HG02642 (cell line): Measurements from ENCODE around the gene KIF21B.

Experiments
- ATAC-seq: cut with Tn5 transposase; IDR thresholded peaks from one replicate; pipeline ENCODE4 v1.9.1; 2021; ENCODE audit warnings: mild to moderate bottlenecking; ENCODE audit not compliant: unreplicated experiment, poor library complexity

KIF21B gene

DNA sequence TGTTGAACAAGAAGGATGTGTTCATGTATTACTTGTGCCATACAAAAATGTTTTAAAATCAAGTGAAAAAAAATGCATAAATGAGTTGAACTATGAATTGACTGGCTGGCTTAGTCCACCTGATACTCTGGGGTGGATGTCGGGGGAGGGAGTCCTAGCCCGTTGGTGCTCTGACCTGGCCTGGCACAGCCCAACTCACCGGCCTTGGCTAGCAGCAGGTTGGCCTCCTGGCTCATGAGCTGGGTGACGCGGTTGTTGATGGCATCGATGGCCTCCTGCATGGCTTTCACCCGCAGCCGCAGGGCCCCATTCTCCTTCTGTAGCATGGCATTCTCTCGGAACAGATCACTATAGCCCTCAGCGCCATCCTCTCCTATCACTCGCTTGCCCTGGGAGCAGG is 21.6 kb downstream of the KIF21B start:
- no peak for ATAC-seq

- ATAC-seq, result no peak
These were observed 23.1 kb downstream of the KIF21B start for GRCh38 chr1:201000391-201000790.

DNA sequence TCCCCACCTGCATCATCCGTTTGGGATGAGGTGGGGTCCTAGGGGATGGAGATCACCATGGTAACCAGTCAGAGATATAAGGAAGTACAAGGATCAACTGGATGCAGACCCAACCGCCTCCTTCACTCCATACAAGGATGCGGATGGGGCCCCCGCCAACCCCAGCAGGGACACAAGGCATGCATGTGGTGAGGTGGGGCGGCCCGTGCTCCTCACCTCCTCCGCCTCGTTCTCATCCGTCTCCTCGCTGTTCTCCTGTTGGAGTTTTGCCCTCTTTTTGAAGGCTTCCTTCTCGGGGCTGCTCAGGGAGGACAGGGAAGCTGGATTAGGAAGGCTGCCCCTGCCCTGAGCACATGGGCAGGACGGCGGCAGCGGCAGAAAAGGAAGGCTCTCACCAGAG is 23.8 kb downstream of the KIF21B start:
- no peak for ATAC-seq

GRCh38 chr1:200998323-200998722 is 25.2 kb downstream of the KIF21B start:
- no peak for ATAC-seq

GRCh38 chr1:200992382-200993048 is 31.0 kb downstream of the KIF21B start:
- ATAC-seq, result no peak

- no peak for ATAC-seq
These were observed 32.4 kb downstream of the KIF21B start for GRCh38 chr1:200991097-200991614.

GRCh38 chr1:200990114-200990513 is 33.4 kb downstream of the KIF21B start:
- ATAC-seq, result no peak

DNA sequence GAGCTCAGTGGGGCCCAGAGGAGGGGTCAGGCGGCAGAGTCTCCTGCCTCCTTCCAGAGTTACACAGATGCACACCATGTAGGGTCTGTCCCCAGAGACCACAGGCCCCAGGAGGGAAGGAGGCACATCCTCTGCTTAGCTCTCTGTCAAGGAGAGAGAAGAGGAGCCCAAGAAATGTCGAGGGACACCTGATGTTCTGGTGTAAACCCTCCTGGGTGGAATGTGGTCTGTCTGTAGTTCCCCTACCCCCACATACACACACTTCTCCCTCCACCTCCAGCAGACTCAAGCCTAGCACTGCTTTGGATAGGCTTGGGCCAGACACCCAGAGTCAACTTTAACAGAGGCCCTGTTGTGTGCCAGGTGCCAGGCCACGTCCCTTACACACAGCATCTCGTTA is 34.2 kb downstream of the KIF21B start:
- ATAC-seq, result no peak

- no peak for ATAC-seq
These were observed 34.8 kb downstream of the KIF21B start for GRCh38 chr1:200988693-200989092.

DNA sequence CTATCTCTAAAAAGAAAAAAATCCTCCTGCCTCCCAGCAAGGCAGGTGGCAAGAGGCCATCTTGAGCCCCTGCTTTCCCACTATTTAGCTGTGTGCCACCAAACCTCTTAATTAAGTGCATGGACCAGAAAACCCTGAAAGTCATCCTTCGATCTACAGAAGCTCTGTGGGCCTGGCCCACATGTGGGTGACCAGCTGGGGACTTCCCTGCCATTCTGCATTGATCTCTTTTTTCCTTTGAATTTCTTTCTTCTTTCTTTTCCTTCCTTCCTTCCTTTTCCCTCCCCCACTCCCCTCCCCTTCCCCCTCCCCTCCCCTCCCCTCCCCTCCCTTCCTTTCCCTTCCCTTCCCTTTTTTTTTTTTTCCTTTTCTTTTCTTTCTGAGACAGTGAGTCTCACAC is 38.0 kb downstream of the KIF21B start:
- ATAC-seq, result no peak

GRCh38 chr1:200983035-200983561 is 40.4 kb downstream of the KIF21B start:
- no peak for ATAC-seq

DNA sequence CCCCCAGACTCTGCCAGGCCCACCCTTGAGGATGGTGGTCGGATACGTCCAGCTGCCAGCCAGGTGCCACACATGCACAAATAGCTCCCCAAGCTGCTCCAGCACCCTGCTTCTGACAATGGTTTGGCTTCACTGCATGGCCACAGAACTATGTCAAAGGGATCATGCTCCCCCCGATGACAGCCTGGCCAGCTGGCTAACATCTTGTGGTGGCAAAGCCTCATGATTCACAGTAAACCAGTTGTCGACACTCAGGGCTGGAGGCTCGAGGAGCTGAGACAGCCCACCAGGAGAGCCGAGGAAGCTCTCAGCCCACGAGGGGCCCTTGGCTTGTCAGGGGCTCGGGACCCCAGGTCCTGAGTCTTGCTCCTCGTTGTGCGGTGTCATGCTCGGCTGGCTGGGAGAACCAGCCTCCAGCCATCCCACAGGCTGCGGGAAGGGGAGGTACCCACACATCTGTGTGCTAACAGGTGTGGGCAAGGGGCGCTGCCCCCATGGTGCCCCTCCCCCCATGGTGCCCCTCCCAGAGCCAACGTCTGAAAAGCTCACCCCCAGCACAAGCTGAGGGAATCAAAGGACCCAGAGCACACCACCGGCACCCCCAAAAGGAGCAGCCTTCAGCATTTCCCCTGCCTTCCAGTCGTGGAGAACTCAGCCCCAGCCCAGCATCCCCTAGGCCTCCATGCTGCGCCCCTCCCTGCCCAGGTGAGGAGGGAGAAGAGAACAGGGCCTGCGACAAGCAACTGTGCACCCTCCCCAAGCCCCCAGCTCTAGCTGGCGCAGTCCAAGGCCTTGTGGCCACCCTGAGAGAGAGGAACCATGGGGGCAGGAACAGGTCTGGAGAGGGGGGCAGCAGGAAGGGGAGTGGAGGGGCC is 41.2 kb downstream of the KIF21B start:
- ATAC-seq, result no peak

DNA sequence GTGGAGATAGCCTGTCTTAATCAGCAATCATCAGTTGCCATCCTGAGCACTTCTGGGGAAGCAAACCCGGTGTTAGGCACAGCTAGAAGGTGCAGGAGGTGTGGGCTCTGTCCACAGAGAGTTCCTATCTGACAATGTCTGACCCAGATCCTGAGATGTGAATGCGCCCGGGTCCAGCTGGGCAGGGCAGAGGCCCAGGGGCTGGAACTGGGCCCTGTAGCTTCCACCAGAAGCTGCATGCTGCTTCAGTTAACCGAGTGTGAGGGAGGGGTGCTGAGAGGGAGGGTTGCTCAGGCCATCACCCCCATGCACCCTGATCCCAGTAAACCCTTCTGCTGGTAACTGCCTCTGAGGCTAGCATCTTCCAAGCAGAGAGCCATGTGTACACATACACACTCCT is 42.2 kb downstream of the KIF21B start:
- no peak for ATAC-seq

GRCh38 chr1:200980873-200981272 is 42.6 kb downstream of the KIF21B start:
- ATAC-seq, result no peak

- ATAC-seq, result no peak
These were observed 43.1 kb downstream of the KIF21B start for GRCh38 chr1:200980452-200980772.

DNA sequence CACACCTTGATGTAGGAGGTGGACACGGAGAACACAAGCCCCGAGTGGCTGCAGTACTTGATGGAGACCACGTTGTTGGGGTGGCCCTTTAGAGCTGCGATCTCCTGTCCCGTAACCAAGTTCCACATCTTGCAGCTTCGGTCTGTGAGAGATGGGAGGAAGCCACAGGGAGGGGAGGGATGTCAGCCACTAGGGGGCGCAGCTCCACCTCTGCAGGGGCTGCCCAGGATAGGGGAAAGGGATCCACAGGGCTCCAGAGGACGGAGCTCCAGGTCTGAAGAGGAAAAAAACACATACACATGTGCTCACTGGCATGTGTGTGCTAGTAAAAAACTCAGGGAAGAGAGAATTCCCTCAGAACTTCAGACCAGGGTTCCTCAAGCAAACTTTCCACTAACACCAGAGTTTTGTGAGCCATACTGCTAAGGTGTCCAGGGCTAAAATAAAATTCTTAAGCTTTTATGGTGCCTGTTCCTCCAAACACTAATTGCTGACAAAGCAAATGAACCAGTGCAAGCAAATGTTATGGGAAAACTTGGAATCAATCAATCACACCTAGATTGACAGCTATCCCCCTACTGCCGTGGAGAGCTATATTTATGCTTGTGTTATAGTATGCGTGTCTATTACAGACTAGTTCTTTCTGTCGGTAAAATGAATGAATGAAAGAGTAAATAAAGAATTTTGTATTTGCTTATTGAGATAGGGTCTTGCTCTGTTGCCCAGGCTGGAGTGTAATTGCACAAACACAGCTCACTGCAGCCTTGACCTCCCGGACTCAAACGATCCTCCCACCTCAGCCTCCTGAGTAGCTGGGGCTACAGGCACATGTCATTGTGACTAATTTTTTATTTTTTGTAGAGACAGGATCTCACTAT is 43.7 kb downstream of the KIF21B start:
- ATAC-seq, result no peak

- no peak for ATAC-seq
These were observed 46.3 kb downstream of the KIF21B start for GRCh38 chr1:200977071-200977754.

GRCh38 chr1:200976634-200977033 is 46.9 kb downstream of the KIF21B start:
- ATAC-seq, result no peak

GRCh38 chr1:200975458-200975857 is 48.1 kb downstream of the KIF21B start:
- no peak for ATAC-seq

DNA sequence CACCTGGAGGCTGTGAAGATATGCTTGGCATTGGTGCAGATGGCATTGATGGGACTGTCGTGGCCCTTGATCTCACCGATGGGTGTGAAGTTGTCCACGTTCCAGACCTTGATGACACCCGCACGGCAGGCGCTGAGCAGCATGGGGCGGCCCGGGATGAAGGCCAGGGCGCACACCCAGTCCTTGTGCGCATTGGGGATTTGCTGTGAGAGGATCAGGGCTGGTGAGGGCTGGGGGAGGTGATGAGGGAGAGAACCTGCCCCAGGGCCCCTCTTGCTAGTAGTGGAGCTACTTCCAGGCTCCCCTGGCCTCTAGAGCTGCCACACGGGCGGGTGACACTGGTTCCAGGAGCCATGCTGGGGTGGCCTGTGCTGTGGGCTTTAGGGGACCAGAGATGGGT is 48.8 kb downstream of the KIF21B start:
- no peak for ATAC-seq
